ENCODE measurements around the gene LYL1.

- no peak for TF ChIP-seq EZH2 (IDR thresholded peaks at IDR 0.05)
- no peak for TF ChIP-seq POLR2AphosphoS5 (IDR thresholded peaks at IDR 0.05; ENCODE audit: borderline replicate concordance, low read depth, low read length)
- no peak for TF ChIP-seq FOXP2 (optimal IDR thresholded peaks at IDR 0.05; ENCODE audit: control extremely low read depth, extremely low read length, insufficient read depth)
These were observed 14.7 kb downstream of the LYL1 start for GRCh38 chr19:13087795-13088537.

Data from SK-N-MC (cell line).